H9 (cell line): ENCODE data around the gene FUT8. TPM values are rescaled to one million over a fixed set of nuclear protein-coding genes. Genes with fewer than 3 reads are reported as not detected.

ENCODE experiments used
- DNase-seq: peaks from one replicate; pipeline ENCODE4 v3.0.0-alpha.2; 2017
- H2AFZ ChIP-seq: one replicate; pipeline ENCODE4 v1.6.1; 2013; ENCODE audit warnings: mild to moderate bottlenecking, low read length, control low read depth, moderate library complexity
- H2AK5ac ChIP-seq: 2 replicates; pipeline ENCODE4 v1.6.1; 2013; ENCODE audit warnings: low read length, control low read depth, mixed read lengths; ENCODE audit not compliant: insufficient read length
- H2BK120ac ChIP-seq: one replicate; pipeline ENCODE4 v1.6.1; 2013; ENCODE audit warnings: low read depth, mild to moderate bottlenecking, low read length, control low read depth, inconsistent platforms; ENCODE audit not compliant: poor library complexity, severe bottlenecking
- H2BK12ac ChIP-seq: 2 replicates; pipeline ENCODE4 v1.6.1; 2013; ENCODE audit warnings: low read length, control low read depth, mixed read lengths, low read depth; ENCODE audit not compliant: insufficient read length
- H2BK15ac ChIP-seq: 2 replicates; pipeline ENCODE4 v1.6.1; 2013; ENCODE audit warnings: low read depth, low read length, control low read depth
- H2BK20ac ChIP-seq: one replicate; pipeline ENCODE4 v1.6.1; 2013; ENCODE audit warnings: low read depth, mild to moderate bottlenecking, low read length, control low read depth, inconsistent platforms; ENCODE audit not compliant: poor library complexity, severe bottlenecking
- H2BK5ac ChIP-seq: 2 replicates; pipeline ENCODE4 v1.6.1; 2013; ENCODE audit warnings: low read length, control low read depth, mixed read lengths; ENCODE audit not compliant: insufficient read length
- H3K14ac ChIP-seq: 2 replicates; pipeline ENCODE4 v1.6.1; 2013; ENCODE audit warnings: low read length, control low read depth; ENCODE audit not compliant: insufficient read depth
- H3K18ac ChIP-seq: 2 replicates; pipeline ENCODE4 v1.6.1; 2013; ENCODE audit warnings: low read depth, mild to moderate bottlenecking, mixed read lengths, low read length, control low read depth; ENCODE audit not compliant: insufficient read length
- H3K23ac ChIP-seq: 2 replicates; pipeline ENCODE4 v1.6.1; 2013; ENCODE audit warnings: low read length, control low read depth, mixed read lengths, low read depth; ENCODE audit not compliant: insufficient read length
- H3K23me2 ChIP-seq: 2 replicates; pipeline ENCODE4 v1.6.1; 2013; ENCODE audit warnings: low read depth, mild to moderate bottlenecking, mixed read lengths, low read length, control low read depth; ENCODE audit not compliant: insufficient read length, poor library complexity, severe bottlenecking
- H3K27ac ChIP-seq: 2 replicates; pipeline ENCODE4 v1.5.1; 2013; ENCODE audit warnings: low read length, control low read depth, mixed read lengths, low read depth; ENCODE audit not compliant: insufficient read length
- H3K27me3 ChIP-seq: 2 replicates; pipeline ENCODE4 v1.6.1; 2013; ENCODE audit warnings: low read length, control low read depth, inconsistent platforms; ENCODE audit not compliant: insufficient read depth
- H3K4ac ChIP-seq: 2 replicates; pipeline ENCODE4 v1.6.1; 2013; ENCODE audit warnings: low read depth, mild to moderate bottlenecking, control low read depth, inconsistent platforms, low read length, moderate library complexity
- H3K4me1 ChIP-seq: 2 replicates; pipeline ENCODE4 v1.6.1; 2013; ENCODE audit warnings: low read length, control low read depth, inconsistent platforms; ENCODE audit not compliant: insufficient read depth
- H3K4me2 ChIP-seq: 2 replicates; pipeline ENCODE4 v1.6.1; 2013; ENCODE audit warnings: low read length, control low read depth, mixed read lengths; ENCODE audit not compliant: insufficient read length, insufficient read depth
- H3K56ac ChIP-seq: 2 replicates; pipeline ENCODE4 v1.6.1; 2013; ENCODE audit warnings: low read depth, mild to moderate bottlenecking, mixed read lengths, low read length, control low read depth; ENCODE audit not compliant: insufficient read length
- H3K79me1 ChIP-seq: 2 replicates; pipeline ENCODE4 v1.6.1; 2013; ENCODE audit warnings: low read depth, mild to moderate bottlenecking, moderate library complexity, low read length, control low read depth, inconsistent platforms; ENCODE audit not compliant: insufficient read depth, poor library complexity, severe bottlenecking
- H3K79me2 ChIP-seq: 2 replicates; pipeline ENCODE4 v1.6.1; 2013; ENCODE audit warnings: low read length, control low read depth, inconsistent platforms; ENCODE audit not compliant: insufficient read depth
- H3K9ac ChIP-seq: 2 replicates; pipeline ENCODE4 v1.6.1; 2013; ENCODE audit warnings: low read length, control low read depth, mixed read lengths; ENCODE audit not compliant: insufficient read length; ENCODE audit errors: extremely low read depth
- H3K9me3 ChIP-seq: one replicate; pipeline ENCODE4 v1.6.1; 2013; ENCODE audit warnings: low read depth, low read length, inconsistent platforms; ENCODE audit not compliant: control insufficient read depth
- H3T11ph ChIP-seq: one replicate; pipeline ENCODE4 v1.6.1; 2013; ENCODE audit warnings: mild to moderate bottlenecking, low read length, control low read depth, inconsistent platforms
- H4K20me1 ChIP-seq: one replicate; pipeline ENCODE4 v1.6.1; 2013; ENCODE audit not compliant: control insufficient read depth, insufficient read length, insufficient read depth
- H4K5ac ChIP-seq: 2 replicates; pipeline ENCODE4 v1.6.1; 2013; ENCODE audit warnings: low read depth, mild to moderate bottlenecking, mixed read lengths, low read length, control low read depth; ENCODE audit not compliant: insufficient read length
- H4K8ac ChIP-seq: replicated peaks from 2 replicates; pipeline ENCODE4 v1.6.1; 2013; ENCODE audit warnings: low read length, control low read depth, mixed read lengths, low read depth; ENCODE audit not compliant: insufficient read length
- H4K91ac ChIP-seq: 2 replicates; pipeline ENCODE4 v1.6.1; 2013; ENCODE audit warnings: low read depth, mild to moderate bottlenecking, moderate library complexity, mixed read lengths, low read length, control low read depth; ENCODE audit not compliant: insufficient read length
- H3K27ac Mint-ChIP-seq, 3 experiments: 2 replicates in 2 of 3; 3 replicates in 1 of 3; pipeline ENCODE4 v1.8.0; 2020 to 2021; ENCODE audit warnings: mixed read lengths in 3 of 3, mild to moderate bottlenecking in 1 of 3, moderate library complexity in 1 of 3
- H3K27me3 Mint-ChIP-seq: 2 replicates; pipeline ENCODE4 v1.8.0; 2021; ENCODE audit warnings: low read depth, mild to moderate bottlenecking, moderate library complexity, mixed read lengths
- H3K36me3 Mint-ChIP-seq, 3 experiments: 2 replicates in 2 of 3; 3 replicates in 1 of 3; pipeline ENCODE4 v1.8.0; 2020 to 2021; ENCODE audit warnings: low read depth in 3 of 3, mixed read lengths in 3 of 3; ENCODE audit not compliant: insufficient read depth in 1 of 3
- H3K4me1 Mint-ChIP-seq, 2 experiments: 2 replicates each; pipeline ENCODE4 v1.8.0; 2020; ENCODE audit warnings: mixed read lengths in 2 of 2
- H3K4me3 Mint-ChIP-seq, 2 experiments: 2 replicates in 1 of 2; 3 replicates in 1 of 2; pipeline ENCODE4 v1.8.0; 2020 to 2021; ENCODE audit warnings: mild to moderate bottlenecking in 2 of 2, mixed read lengths in 2 of 2, moderate library complexity in 1 of 2
- H3K9me3 Mint-ChIP-seq, 2 experiments: 2 replicates in 1 of 2; 3 replicates in 1 of 2; pipeline ENCODE4 v1.8.0; 2020; ENCODE audit warnings: mild to moderate bottlenecking in 2 of 2, mixed read lengths in 2 of 2, moderate library complexity in 1 of 2
- total RNA-seq: library from RNA; stranded (reverse); gene quantifications from 2 replicates; pipeline ENCODE4 v1.2.1, GENCODE V29; 2021
- TF ChIP-seq, protein P1 (sequence below): fragments of 200-600 bp; sonication (generic); conservative IDR thresholded peaks from 3 replicates; pipeline ENCODE4 v1.8.0; 2021; ENCODE audit warnings: antibody characterized with exemption, mild to moderate bottlenecking

The FUT8 gene
- total RNA-seq, 1 experiment from 2014 or later: 44.3 TPM

DNA sequence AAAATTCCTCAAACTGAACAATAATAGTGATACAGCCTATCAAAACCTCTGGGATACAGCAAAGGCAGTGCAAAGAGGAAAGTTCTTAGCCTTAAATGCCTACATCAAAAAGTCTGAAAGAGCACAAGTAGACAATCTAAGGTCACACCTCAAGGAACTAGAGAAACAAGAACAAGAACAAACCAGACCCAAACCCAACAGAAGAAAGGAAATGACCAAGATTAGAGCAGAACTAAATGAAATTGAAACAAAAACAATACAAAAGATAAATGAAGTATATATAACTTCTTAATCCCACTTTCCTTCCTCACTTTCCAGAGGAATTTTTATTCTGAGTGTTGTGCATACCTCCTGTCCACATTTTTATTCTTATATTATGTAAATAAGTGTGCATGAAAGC, 192.0 kb downstream of the FUT8 start:
- Histone ChIP-seq H3K23ac (no peak overlapping the region), H3K4ac (no peak overlapping the region), H2BK15ac (no peak overlapping the region), H2BK12ac (no peak overlapping the region), H2BK5ac (no peak overlapping the region), H2AFZ (no peak overlapping the region), H3K9ac (no peak overlapping the region), H3T11ph (no peak overlapping the region), H2BK120ac (no peak overlapping the region), H2AK5ac (no peak overlapping the region), H3K23me2 (no peaks in the 10 kb centered on the region), H3K9me3 (no peaks in the 10 kb centered on the region), H2BK20ac (no peak overlapping the region), H4K20me1 (no peaks in the 10 kb centered on the region), H3K14ac (no peak overlapping the region), H4K8ac (no peak overlapping the region), H3K27ac (no peak overlapping the region), H4K91ac (no peak overlapping the region), H3K18ac (no peak overlapping the region), H3K56ac (no peak overlapping the region), H3K27me3 (no peaks in the 10 kb centered on the region), H3K4me2 (no peak overlapping the region), H3K4me1 (no peaks in the 10 kb centered on the region), H3K79me2 (no peaks in the 10 kb centered on the region), H4K5ac (no peak overlapping the region), H3K79me1 (no peaks in the 10 kb centered on the region)
- H3K27ac Mint-ChIP-seq: no peak overlapping the region
- no peaks in the 10 kb centered on the region for H3K9me3 Mint-ChIP-seq
- H3K36me3 Mint-ChIP-seq: no peaks in the 10 kb centered on the region
- DNase-seq: no peak
- TF ChIP-seq, protein P1, sequence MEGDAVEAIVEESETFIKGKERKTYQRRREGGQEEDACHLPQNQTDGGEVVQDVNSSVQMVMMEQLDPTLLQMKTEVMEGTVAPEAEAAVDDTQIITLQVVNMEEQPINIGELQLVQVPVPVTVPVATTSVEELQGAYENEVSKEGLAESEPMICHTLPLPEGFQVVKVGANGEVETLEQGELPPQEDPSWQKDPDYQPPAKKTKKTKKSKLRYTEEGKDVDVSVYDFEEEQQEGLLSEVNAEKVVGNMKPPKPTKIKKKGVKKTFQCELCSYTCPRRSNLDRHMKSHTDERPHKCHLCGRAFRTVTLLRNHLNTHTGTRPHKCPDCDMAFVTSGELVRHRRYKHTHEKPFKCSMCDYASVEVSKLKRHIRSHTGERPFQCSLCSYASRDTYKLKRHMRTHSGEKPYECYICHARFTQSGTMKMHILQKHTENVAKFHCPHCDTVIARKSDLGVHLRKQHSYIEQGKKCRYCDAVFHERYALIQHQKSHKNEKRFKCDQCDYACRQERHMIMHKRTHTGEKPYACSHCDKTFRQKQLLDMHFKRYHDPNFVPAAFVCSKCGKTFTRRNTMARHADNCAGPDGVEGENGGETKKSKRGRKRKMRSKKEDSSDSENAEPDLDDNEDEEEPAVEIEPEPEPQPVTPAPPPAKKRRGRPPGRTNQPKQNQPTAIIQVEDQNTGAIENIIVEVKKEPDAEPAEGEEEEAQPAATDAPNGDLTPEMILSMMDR: no peak
- no peak overlapping the region for H3K4me3 Mint-ChIP-seq
- no peaks in the 10 kb centered on the region for H3K27me3 Mint-ChIP-seq
- H3K4me1 Mint-ChIP-seq: no peaks in the 10 kb centered on the region
